SU-DHL-6 (cell line): ENCODE measurements around the gene MYO1D.

ENCODE experiments used
- CTCF ChIP-seq: fragments of 200-600 bp; sonication (generic); IDR thresholded peaks from one replicate; pipeline ENCODE4 v1.5.1; 2017; ENCODE audit warnings: antibody characterized with exemption, mild to moderate bottlenecking, low read length, moderate library complexity; ENCODE audit not compliant: insufficient read depth, poor library complexity, severe bottlenecking
- EZH2phosphoT487 ChIP-seq: fragments of 200-600 bp; sonication (generic), shearing (Covaris generic); conservative IDR thresholded peaks from 2 replicates; pipeline ENCODE4 v1.6.1; 2018; ENCODE audit warnings: mild to moderate bottlenecking, antibody characterized with exemption, low read length, moderate library complexity, mixed read lengths

- no peak for TF ChIP-seq CTCF
- TF ChIP-seq EZH2phosphoT487 = no peak
Measured at GRCh38 chr17:32648450-32648849, 228.5 kb downstream of the MYO1D start.
